GM12878 (cell line): Measurements from ENCODE around the gene ZNF280D. TPM values are rescaled to one million over a fixed set of nuclear protein-coding genes. Genes with fewer than 3 reads are reported as not detected.
A peak's percentile ranks its signal among the peaks of the same experiment; 100 is the strongest.

ENCODE experiments used
- BCL11A ChIP-seq: IDR thresholded peaks from 2 replicates; pipeline ENCODE4 v1.6.1; 2011; ENCODE audit warnings: low read depth, low read length
- CBFB ChIP-seq: IDR thresholded peaks from 2 replicates; pipeline ENCODE4 v1.6.1; 2016; ENCODE audit warnings: antibody characterized with exemption, low read depth
- CBX3 ChIP-seq: fragments of 200-600 bp; sonication (generic); IDR thresholded peaks from 2 replicates; pipeline ENCODE4 v1.6.1; 2016; ENCODE audit warnings: low read depth, borderline replicate concordance
- CBX5 ChIP-seq: sonication (generic); IDR thresholded peaks from 2 replicates; pipeline ENCODE4 v1.6.1; 2016; ENCODE audit warnings: low read depth, moderate library complexity, mild to moderate bottlenecking, inconsistent platforms
- ELK1 ChIP-seq: IDR thresholded peaks from 2 replicates; pipeline ENCODE4 v1.6.1; 2012; ENCODE audit warnings: low read depth, low read length, improper control_type of control experiment
- HDAC6 ChIP-seq: fragments of 200-600 bp; sonication (generic); IDR thresholded peaks from one replicate; pipeline ENCODE4 v1.8.0; 2017; ENCODE audit warnings: antibody characterized with exemption; ENCODE audit not compliant: unreplicated experiment
- MEF2A ChIP-seq: IDR thresholded peaks from 2 replicates; pipeline ENCODE4 v1.6.1; 2011; ENCODE audit warnings: low read depth, mild to moderate bottlenecking, low read length, moderate library complexity; ENCODE audit not compliant: insufficient read depth
- NFIC ChIP-seq: IDR thresholded peaks from 2 replicates; pipeline ENCODE4 v1.6.1; 2012; ENCODE audit warnings: low read depth, mild to moderate bottlenecking, inconsistent platforms, low read length, moderate library complexity
- NFYA ChIP-seq: IDR thresholded peaks from 2 replicates; pipeline ENCODE4 v1.6.1; 2011; ENCODE audit warnings: low read depth, mild to moderate bottlenecking, low read length, improper control_type of control experiment, borderline replicate concordance
- PKNOX1 ChIP-seq: fragments of 450-650 bp; IDR thresholded peaks from 2 replicates; pipeline ENCODE4 v1.6.1; 2016; ENCODE audit warnings: mild to moderate bottlenecking
- PML ChIP-seq: IDR thresholded peaks from 2 replicates; pipeline ENCODE4 v1.6.1; 2012; ENCODE audit warnings: low read length, inconsistent platforms
- POLR2AphosphoS5 ChIP-seq: IDR thresholded peaks from 2 replicates; pipeline ENCODE4 v1.6.1; 2011; ENCODE audit warnings: mild to moderate bottlenecking, low read length, inconsistent platforms
- POU2F2 ChIP-seq: IDR thresholded peaks from 3 replicates; pipeline ENCODE4 v1.6.1; 2011; ENCODE audit warnings: low read depth, mild to moderate bottlenecking, low read length, borderline replicate concordance
- RFX5 ChIP-seq: IDR thresholded peaks from 2 replicates; pipeline ENCODE4 v1.6.1; 2011; ENCODE audit warnings: low read depth, low read length, improper control_type of control experiment
- SMARCA5 ChIP-seq: fragments of 450-650 bp; IDR thresholded peaks from 2 replicates; pipeline ENCODE4 v1.6.1; 2017; ENCODE audit warnings: mild to moderate bottlenecking
- SUZ12 ChIP-seq: fragments of 200-600 bp; sonication (generic); IDR thresholded peaks from one replicate; pipeline ENCODE4 v1.6.1; 2018; ENCODE audit warnings: antibody characterized with exemption, mild to moderate bottlenecking; ENCODE audit not compliant: unreplicated experiment
- polyA plus RNA-seq, 11 experiments: library from polyadenylated mRNA; depleted of rRNA in 4 of 11; unstranded in 6 of 11; stranded (reverse) in 5 of 11; fragments of >200 nt; fragmentation: Nextera tagmentation in 4 of 11; fragmentation: Illumina TruSeq in 1 of 11; extraction: Ambion mirVana in 4 of 11; extraction: Trizol in 1 of 11; gene quantifications; 1 replicate in 1 of 11; 2 replicates in 10 of 11; pipeline versions ENCODE4 v1.2.1 to v1.2.3, GENCODE V29; 2011 to 2016; ENCODE audit warnings: inconsistent platforms in 2 of 11, missing spikeins in 2 of 11, low read depth in 1 of 11
- total RNA-seq, 4 experiments: library from RNA; depleted of rRNA in 3 of 4; stranded (reverse); fragments of >200 nt in 3 of 4; fragmentation: Illumina TruSeq in 1 of 4; extraction: Trizol in 1 of 4; gene quantifications; 2 replicates each; pipeline versions ENCODE4 v1.2.1 to v1.2.3, GENCODE V29; 2013 to 2021
- TF ChIP-seq, protein P1 (sequence below): fragments of 450-650 bp; formaldehyde crosslinking; IDR thresholded peaks from 2 replicates; pipeline ENCODE4 v1.4.0; 2022; ENCODE audit warnings: mild to moderate bottlenecking, moderate library complexity
- TF ChIP-seq, protein P2 (sequence below): fragments of 450-650 bp; IDR thresholded peaks from 2 replicates; pipeline ENCODE4 v1.6.1; 2017; ENCODE audit warnings: antibody characterized with exemption, mild to moderate bottlenecking, moderate library complexity
- TF ChIP-seq, protein P3 (sequence below): IDR thresholded peaks from 2 replicates; pipeline ENCODE4 v1.6.1; 2011; ENCODE audit warnings: borderline replicate concordance, low read depth, mild to moderate bottlenecking, moderate library complexity, low read length; ENCODE audit not compliant: insufficient read depth, poor library complexity, severe bottlenecking

ZNF280D gene
- total and polyA plus RNA-seq, 10 of the 15 experiments (the other 5 are each of a cell fraction or from before 2014, with no cell fraction given): 5.6 to 18.6 (median 8.6) TPM

DNA sequence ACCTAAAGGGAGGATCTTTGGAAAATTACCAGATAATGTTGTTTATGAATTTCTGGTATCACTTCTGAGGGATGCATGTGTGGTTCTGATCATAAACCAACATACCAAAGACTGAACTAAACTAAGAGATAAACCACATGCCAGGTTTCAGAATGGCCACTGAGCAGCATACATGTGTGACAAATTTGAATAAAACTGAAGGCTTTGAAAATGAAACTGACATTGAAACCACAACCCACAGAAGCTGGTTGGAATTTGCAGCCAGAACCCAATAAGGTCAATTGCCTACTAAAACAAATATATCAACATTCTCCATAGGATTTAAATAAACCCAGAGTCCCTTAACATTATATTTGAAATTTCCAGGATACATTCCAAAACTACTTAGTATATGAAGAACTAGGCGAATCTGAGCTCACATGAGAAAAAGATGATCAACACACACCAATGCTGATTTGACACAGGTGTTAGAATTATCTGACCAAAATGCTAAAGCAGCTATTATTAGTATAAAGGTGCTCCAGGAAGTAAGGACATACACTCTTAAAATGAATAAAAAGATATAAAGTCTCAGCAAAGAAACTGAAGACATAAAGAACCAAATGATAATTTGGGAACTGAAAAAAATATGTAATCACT is 125.0 kb downstream of the ZNF280D start (continued):
- TF ChIP-seq NFYA: no peak
- TF ChIP-seq CBX3: no peak
- TF ChIP-seq, protein P1, sequence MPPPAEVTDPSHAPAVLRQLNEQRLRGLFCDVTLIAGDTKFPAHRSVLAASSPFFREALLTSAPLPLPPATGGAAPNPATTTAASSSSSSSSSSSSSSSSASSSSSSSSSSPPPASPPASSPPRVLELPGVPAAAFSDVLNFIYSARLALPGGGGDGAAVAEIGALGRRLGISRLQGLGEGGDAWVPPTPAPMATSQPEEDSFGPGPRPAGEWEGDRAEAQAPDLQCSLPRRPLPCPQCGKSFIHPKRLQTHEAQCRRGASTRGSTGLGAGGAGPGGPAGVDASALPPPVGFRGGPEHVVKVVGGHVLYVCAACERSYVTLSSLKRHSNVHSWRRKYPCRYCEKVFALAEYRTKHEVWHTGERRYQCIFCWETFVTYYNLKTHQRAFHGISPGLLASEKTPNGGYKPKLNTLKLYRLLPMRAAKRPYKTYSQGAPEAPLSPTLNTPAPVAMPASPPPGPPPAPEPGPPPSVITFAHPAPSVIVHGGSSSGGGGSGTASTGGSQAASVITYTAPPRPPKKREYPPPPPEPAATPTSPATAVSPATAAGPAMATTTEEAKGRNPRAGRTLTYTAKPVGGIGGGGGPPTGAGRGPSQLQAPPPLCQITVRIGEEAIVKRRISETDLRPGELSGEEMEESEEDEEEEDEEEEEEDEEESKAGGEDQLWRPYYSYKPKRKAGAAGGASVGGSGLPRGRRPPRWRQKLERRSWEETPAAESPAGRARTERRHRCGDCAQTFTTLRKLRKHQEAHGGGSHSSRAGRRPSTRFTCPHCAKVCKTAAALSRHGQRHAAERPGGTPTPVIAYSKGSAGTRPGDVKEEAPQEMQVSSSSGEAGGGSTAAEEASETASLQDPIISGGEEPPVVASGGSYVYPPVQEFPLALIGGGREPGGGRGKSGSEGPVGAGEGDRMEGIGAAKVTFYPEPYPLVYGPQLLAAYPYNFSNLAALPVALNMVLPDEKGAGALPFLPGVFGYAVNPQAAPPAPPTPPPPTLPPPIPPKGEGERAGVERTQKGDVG: no peak
- no peak for TF ChIP-seq PML
- TF ChIP-seq CBX5: no peak
- TF ChIP-seq, protein P2, sequence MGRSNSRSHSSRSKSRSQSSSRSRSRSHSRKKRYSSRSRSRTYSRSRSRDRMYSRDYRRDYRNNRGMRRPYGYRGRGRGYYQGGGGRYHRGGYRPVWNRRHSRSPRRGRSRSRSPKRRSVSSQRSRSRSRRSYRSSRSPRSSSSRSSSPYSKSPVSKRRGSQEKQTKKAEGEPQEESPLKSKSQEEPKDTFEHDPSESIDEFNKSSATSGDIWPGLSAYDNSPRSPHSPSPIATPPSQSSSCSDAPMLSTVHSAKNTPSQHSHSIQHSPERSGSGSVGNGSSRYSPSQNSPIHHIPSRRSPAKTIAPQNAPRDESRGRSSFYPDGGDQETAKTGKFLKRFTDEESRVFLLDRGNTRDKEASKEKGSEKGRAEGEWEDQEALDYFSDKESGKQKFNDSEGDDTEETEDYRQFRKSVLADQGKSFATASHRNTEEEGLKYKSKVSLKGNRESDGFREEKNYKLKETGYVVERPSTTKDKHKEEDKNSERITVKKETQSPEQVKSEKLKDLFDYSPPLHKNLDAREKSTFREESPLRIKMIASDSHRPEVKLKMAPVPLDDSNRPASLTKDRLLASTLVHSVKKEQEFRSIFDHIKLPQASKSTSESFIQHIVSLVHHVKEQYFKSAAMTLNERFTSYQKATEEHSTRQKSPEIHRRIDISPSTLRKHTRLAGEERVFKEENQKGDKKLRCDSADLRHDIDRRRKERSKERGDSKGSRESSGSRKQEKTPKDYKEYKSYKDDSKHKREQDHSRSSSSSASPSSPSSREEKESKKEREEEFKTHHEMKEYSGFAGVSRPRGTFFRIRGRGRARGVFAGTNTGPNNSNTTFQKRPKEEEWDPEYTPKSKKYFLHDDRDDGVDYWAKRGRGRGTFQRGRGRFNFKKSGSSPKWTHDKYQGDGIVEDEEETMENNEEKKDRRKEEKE: no peak
- TF ChIP-seq CBFB: peak; percentile 71; the same call in 1 of the 2 replicates
- no peak for TF ChIP-seq ELK1
- no peak for TF ChIP-seq SMARCA5
- TF ChIP-seq NFIC: peak; percentile 61
- TF ChIP-seq PKNOX1: no peak
- no peak for TF ChIP-seq POLR2AphosphoS5
- TF ChIP-seq BCL11A: peak; percentile 35; the same call in 1 of the 2 replicates
- no peak for TF ChIP-seq HDAC6
- peak; percentile 14; the same call in 1 of the 2 replicates for TF ChIP-seq MEF2A
- no peak for TF ChIP-seq SUZ12
- TF ChIP-seq, protein P3, sequence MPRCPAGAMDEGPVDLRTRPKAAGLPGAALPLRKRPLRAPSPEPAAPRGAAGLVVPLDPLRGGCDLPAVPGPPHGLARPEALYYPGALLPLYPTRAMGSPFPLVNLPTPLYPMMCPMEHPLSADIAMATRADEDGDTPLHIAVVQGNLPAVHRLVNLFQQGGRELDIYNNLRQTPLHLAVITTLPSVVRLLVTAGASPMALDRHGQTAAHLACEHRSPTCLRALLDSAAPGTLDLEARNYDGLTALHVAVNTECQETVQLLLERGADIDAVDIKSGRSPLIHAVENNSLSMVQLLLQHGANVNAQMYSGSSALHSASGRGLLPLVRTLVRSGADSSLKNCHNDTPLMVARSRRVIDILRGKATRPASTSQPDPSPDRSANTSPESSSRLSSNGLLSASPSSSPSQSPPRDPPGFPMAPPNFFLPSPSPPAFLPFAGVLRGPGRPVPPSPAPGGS: no peak
- no peak for TF ChIP-seq RFX5
- peak; percentile 88; the same call in 1 of the 3 replicates for TF ChIP-seq POU2F2
